HG03060 (cell line): ENCODE results near the gene OLFML2B.

Experiments used
- ATAC-seq: cut with Tn5 transposase; IDR thresholded peaks from one replicate; pipeline ENCODE4 v1.9.1; 2021; ENCODE audit warnings: low read depth, moderate number of reproducible peaks; ENCODE audit not compliant: unreplicated experiment

The OLFML2B gene

DNA sequence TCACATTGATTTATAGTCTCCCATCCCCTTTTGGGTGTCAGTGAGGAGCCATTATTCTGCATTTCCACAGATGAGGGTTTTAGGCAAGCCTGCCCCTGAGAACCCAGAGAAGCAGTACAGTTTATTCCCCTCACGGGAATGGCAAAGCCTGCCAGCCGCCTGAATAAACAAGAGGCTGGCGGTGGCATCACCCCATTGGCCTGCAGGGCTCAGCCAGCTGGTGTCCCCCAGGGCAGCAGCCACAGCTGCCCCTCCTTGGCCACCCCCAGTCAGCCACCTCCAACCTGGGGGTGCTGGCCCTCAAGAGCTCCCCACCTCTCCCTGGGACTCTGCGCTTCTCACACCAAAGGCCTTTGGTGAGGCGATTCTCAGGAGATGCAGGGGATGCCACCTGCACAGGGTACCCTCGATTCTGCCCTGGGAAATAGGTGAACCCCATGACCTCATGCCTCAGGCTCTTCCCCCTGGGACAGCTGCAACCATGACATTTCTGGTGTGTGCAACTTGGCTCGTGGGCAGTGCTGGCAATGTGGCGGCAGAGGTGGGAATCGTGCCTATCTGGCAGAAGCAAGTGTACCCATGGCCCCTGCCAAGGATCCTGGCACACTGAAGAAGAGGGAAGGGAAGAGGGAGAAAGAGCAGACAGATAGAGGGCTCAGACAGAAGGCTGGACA, 14.0 kb downstream of the OLFML2B start:
- ATAC-seq = no peak

DNA sequence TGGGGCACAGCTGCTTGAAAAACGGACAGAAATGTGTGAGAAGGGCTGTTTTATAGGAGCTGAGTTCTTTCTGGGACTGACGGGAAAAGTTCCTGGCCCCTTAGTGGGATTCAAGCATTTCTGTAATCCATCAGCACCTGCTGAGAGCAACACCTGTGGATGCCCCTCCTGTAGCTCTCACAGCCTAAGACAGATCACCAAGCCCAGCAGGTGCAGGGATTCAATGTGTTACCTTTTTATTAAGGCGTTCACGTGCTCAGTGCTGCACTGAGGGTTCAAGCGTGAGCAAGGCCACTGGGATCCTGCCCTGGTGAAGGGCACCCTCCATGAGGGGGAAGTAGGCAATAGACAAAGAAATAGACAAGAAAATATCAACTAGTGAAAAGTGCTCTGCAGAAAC, 14.9 kb downstream of the OLFML2B start:
- ATAC-seq = no peak

DNA sequence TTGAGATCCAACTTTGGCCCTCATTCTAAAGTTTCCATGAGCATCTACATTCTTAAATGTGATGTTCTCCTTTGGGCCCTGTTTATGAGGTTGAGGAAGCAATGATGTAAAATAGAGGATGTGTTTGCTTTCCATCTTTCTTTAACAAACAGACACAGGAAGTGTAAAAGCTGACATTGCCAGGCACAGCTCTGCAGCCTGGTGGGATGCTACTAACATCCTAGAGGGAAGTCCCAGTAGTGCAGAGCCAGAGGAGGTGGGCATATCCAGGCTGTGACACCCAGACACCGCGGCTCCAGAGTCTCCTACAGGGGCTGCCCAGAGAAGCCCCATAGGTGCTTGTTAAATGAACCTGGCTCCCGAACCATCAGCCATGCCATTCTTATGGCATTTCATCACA, 16.2 kb downstream of the OLFML2B start:
- ATAC-seq = no peak

DNA sequence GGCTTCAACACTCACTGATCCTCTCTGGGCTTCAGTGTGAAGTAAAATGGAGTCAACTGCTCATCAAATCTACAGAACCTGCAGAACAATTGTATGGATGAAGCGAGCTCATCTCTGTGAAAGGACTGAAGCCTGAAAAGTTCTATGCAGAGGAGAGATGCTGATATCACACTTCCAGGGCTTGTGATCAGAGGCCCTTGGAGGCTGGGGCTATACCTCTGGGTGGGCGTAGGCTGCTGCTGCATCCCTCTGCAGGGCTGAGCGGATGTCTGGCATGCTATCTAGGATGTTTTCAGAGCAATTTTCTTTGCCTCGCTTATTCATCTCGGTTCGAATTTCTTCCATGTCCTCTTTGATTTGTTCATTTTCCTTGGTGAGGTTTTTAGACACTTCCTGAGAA, 17.6 kb downstream of the OLFML2B start:
- no peak for ATAC-seq

DNA sequence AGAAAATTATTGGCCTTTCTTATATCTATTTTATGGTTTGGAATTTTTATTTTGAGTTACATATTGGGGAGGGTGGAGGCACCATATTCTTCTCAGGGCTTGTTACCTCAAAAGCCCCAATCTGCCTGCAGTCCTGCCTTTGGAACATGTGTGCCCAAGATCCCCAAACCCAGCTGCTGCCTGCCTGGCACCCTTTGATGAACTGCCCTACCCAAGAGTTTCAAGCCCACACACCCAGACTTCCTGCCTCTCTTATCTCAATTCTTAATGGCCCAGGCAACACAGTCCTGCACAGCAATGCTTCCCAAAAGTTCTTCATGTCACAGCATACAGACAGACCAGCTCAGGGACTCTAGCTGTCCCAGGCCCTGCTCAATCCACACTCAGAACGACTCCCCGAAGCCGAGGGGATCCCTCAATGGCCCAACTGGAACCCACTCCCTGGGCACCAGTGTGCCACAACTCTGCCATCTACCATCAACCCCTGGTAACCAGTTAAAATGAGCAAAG, 19.2 kb downstream of the OLFML2B start:
- no peak for ATAC-seq

DNA sequence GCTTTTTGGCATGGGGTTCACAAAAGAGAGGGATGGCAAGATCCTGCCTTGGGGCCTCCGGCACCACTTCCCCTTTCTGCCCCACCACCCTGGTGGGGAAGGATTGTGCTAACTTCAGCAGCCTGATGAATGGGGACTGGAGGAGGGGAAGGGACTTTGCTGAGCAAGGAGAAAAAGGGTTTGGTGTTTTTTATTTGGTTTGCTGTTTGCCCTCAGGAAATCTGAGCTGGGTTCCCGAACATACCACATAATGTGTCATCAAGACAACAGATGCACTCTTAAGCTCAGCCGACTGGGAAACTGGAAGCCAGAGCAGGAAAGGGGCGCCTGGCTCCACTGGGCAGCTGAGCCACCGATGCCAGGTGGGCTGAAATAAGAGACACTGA, 19.8 kb downstream of the OLFML2B start:
- no peak for ATAC-seq

DNA sequence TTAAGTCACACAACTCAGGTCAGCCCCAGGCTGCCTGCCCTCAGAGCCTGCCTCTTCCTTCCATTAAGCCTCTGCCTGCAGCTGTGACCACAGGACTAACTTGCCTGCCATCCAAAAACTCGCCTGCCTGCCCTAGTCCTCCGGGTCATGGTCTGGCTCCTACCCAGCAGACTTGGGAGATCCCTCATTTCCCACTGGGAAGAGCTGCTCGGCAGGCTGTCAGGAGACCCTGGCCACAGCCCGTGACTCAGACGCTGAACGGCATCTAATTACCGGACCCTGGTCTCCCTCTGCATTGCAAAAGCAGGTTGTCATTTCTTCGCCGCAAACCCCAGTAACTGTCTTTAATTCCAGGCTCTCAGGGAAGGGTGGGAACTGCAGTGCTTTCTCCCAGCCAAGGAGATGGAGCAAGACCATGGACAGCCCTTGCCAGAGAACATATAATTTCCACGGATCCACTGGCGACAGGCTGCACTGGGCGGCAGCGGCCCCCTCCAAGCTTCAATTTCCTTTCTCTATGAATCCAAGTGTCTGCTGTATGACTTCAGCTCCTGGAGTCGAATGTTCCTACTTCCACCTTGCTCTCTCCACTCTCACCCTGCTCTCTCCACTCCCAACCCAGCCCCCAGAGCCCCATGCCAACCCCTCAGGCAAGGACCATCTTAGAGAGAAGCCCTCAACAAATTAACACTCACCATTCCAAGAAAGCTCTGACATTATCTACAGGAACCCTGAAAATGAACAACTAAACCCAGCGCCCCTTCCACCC, 20.4 kb downstream of the OLFML2B start:
- no peak for ATAC-seq

DNA sequence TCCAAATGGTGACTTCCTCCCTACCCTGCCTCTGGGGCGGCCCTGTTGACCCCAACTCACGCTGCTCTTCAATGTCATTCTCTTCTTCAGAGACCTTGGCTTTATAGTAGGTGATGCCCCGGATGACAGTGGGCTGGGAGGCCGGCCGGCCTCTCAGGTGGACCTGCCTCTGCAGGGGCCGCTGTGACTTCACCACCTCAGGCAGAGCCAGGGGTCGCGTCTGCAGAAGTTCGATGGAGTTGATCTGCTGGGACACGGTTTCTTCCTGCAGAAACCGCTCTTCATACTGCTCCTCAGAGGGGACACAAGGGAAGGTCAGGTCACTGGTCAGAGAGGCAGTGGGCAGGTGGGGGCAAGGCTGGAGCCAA, 23.6 kb downstream of the OLFML2B start:
- no peak for ATAC-seq

DNA sequence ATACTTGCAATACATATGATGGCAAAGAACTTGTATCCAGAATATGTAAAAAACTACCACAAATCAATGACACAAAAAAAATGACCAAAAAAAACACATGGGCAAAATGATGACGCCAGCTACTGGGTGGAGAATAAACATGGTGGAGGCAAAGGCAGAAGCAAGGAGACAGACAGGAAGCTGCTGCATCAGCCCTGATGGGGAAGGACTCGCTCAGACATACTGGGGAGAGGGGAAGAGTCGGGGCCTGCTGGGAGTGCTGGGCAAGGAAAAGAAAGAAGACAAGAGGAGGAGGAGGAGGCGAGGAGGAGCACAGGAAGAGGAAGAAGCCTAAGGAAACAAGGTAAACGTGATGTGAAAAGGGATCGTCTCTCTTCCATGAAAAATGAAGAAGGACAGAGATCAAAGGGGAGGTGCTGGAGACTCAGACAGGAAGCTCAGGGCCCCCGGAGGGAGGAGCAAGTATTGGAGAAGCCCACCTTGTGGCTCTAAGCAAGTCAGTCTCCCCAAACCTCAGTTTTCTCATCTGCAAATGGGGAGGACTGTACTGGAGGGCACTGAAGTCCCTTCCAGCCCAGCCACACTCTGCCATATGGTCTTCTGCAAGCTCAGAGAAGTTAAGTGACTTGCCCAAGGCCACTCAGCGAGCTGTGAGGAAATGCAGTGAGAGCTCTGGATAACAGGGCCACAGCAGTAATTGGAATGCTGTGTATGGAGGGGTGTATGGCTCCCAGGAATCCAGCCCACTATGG, 24.2 kb downstream of the OLFML2B start:
- ATAC-seq = no peak

DNA sequence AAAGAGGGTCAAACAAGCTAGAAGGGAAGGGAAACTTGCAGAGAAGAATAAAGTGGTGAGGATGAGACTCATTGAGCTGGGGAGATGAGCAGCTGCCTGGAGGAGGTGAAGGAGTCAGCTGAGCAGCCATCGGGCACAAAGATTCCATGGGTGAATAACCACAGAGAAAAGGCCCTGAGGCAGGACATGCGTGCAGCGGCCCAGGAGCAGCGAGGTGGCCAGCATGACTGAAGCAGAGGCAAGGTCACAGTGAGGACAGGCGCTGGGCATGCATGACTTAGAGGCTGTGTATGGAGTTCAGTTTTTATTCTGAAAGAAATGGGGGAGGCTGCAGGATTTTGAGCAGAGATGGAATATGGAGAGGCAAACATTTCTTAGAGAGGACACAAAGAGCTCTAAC, 24.9 kb downstream of the OLFML2B start:
- ATAC-seq = no peak

DNA sequence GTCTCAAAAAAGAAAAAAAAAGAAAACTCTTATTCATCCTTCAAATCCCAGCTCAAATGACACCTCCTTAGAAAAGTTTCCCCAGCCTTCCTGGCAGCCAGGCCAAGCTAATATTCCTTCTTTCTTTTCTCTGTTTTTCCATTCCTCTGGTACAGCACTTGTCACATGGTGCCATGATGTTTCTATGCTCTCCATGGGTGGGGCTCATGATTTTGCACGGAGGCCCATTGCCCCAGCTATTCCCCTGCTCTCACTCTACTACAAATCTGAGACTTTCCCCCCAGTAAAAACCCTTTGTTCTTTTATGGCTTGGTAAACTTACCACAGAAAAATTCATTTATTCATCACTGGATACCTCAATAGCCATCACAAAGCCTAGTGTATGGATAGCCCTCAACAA, 26.5 kb downstream of the OLFML2B start:
- ATAC-seq = no peak

DNA sequence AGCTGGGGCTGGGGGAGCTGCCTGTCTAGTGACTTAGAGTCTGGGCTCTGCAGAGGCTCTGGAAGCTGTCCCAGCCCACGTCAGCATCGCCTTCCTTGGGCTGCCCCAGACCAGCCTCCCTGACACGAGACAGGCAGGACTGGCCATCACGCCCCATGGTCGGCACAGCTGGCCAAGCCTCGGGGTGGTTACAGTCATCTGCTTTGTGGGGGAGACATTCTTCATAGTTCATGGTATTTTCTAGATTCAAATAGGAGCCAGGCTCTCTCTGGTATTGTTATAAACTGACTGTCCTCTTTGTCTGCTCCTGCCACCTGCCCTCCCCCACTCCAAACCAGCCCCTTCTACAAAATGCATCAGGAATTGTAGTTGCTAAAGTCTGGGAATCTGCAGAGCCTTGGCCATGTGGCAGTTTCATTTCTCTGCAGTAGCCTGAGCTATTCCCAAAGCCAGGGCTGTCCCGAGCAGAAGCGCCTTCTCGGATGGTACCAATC, 29.4 kb downstream of the OLFML2B start:
- ATAC-seq = no peak

DNA sequence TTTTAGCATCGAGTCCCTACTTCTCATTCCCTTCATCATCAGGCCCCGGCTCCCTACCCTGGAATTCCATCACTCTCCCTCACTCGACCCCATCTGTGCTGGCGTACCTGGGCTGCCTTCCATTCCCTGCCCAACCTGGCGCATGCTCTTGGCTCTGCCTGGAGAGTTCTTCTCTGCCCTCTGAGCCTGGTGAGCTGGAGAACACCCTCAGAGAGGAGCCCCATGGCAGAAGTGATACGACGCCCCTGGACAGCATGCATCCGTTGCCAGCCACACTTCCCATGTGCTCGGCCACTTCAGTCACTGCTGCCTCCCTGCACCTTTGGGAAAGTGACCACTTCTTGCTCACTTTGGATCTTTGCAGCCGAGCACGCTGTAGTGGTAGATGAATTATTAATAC, 30.1 kb downstream of the OLFML2B start:
- ATAC-seq = no peak

DNA sequence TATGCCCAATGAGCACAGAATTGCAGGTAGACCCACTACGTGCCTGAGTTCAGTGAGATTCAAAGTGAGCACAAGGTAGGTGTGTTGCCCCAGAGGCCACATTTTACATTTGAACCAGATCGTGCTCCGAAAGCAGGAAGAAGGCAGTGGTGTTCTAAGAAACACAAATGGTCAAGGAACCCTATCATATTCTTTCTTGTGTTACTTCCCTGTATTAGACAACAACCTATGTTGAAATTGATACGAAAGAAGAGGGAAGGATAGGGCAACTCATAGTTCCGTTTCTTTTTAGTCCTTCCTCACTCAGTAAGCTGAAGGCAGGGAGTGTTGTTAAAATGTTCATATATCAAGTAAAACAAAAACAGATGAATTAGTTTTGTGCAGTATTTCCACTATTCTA, 33.9 kb downstream of the OLFML2B start:
- no peak for ATAC-seq

DNA sequence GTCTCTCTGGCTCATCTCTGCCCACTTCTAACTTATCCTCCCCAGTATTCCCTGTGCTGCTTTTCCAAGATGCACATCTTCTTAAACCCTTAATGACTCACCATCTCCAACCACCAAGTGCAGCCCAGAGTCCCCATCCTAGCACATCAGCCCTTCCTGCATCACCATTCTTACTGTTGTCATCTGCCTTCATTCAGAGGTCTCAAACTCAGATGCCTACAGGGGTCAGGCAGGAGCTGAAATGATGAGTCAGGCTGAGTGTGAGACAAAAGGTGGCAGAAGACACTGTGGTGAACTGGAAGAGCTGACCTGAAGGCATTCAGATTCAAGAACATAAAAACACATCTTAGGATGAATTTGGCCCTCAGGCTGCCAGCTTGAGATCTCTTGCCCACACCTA, 34.6 kb downstream of the OLFML2B start:
- ATAC-seq = no peak

DNA sequence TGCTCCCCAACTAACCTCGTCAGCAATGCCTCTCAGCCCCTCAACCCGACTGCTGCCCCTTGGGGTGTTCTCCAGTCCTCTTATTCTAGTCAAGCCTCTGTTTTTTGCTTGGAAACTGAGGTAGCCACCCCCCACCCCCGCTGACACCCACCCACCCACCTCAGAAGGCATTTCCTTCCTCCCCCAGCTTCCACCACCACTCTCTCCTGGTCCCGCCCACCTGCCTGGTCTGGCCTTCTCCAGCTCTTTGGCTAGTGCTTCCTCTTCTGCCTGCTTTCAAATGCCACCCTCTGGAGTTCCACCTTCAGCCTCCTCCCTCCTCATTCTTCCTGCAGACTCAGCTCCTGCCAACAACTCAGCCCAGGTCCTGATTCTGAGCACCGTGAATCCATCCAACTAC, 35.3 kb downstream of the OLFML2B start:
- no peak for ATAC-seq

DNA sequence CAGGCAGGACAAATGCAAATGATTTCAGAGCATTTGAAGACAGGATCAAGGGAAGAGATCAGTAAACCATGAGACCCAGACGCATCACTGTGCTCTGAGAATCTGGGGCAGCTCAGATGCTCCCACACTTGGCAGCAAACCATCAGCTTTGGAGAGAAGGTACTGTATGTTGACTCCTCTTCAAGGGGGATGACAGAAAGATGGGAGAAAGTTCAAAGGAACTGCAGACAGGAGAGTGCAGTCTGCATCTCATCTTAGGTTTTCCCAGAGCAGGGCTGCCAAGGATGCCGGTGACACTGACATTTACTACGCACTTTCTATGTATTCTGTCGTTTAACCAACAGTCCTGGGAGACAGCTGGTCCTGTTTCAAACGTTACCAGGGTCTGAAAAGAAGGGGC, 35.8 kb downstream of the OLFML2B start:
- ATAC-seq = no peak

DNA sequence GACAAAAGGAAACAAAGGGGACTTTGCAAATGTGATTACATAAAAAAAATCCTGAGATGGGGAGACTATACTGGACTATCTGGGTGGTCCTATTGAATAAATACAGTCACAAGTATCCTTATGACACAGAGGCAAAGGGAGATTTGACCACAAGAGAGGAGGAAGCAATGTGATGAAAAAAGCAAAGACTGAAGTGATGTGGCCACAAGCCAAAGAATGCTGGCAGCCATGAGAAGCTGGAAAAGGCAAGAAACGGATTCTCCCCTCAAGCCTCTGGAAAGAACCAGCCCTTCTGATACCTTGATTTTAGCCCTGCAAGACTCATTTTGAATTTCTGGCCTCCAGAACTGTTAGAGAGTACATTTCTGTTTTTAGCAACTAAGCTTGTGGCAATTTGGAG, 36.4 kb downstream of the OLFML2B start:
- ATAC-seq = no peak

DNA sequence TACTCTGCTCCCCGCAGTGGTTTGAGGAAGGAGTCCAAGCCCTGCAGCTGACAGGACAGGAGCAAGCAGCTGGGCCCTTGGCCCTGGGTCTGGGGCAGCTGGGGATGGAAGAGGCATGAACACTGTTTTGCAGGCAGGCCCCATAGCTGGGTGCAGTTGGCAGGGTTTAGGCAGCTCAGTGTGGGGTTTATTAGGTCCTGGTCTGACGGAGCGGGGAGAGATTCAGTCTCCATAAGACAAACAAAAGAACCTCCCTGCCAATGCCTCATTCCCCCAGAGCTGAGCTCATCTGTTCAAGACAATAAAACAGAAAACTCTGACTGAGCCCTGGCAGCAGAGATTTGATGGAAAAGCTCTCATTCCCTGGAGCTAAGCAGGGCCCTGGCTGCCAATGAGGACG, 37.3 kb downstream of the OLFML2B start:
- no peak for ATAC-seq

DNA sequence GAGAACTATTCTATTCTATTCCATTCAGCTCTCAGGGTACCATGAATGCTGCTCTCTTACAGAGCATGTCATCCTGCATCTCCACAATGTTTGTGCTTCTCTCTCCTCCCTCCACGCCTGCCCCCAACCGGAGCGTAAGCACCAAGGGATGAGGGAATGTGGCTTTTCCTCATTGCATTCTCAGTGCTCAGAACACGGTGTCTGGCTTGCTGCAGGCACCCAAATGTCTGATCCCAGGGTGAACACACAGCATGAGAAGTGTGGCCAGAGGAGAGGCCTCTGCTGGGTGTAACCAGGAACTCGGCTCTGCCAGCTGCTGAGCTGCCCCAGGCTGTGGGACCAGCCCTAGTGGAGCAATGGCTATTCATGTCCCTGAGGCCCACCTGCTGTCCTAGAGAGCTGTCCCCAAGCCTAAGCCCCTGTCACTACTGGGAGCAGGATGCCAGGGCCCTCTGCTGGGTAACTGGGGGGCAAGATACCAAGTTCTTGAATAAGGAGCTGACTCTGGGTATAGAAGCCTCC, 38.3 kb downstream of the OLFML2B start:
- ATAC-seq = no peak

DNA sequence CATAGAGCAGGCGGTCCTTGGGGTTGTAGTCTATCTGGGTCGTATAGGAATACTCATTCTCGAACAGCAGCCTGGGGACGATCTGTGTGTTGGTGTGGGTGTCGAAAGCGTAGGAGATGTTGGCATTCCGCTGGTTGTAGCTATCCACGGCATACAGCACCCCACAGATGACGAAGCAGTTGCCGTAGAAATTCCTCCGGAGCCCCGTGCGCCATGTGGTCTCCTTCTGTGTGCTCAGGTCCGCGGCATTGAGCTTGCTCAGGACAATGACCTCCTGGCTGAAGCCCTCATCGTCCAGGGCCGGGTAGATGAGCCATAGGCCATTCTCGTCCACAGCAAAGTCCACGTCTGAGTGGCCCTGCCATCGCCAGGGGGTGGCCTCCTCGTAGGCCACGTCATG, 39.9 kb downstream of the OLFML2B start:
- ATAC-seq = no peak
